Endodermal cell (in vitro differentiated cells): ENCODE measurements around the gene DPH5. TPM values are rescaled to one million over a fixed set of nuclear protein-coding genes. Genes with fewer than 3 reads are reported as not detected.

Experiments
- DNase-seq: peaks from one replicate; pipeline ENCODE4 v3.0.0-alpha.2; 2017
- H3K27ac ChIP-seq: 2 replicates; pipeline ENCODE4 v1.5.1; 2013; ENCODE audit warnings: mild to moderate bottlenecking, low read depth, low read length, moderate library complexity
- H3K27me3 ChIP-seq: 2 replicates; pipeline ENCODE4 v1.6.1; 2013; ENCODE audit warnings: mild to moderate bottlenecking, low read length, moderate library complexity; ENCODE audit not compliant: insufficient read depth, control insufficient read depth, poor library complexity, severe bottlenecking
- H3K36me3 ChIP-seq: 2 replicates; pipeline ENCODE4 v1.7.0; 2013; ENCODE audit warnings: mild to moderate bottlenecking, low read length, moderate library complexity; ENCODE audit not compliant: control insufficient read depth, insufficient read depth
- H3K4me1 ChIP-seq: one replicate; pipeline ENCODE4 v1.7.0; 2013; ENCODE audit warnings: low read length; ENCODE audit not compliant: control insufficient read depth, insufficient read depth
- H3K4me3 ChIP-seq: 2 replicates; pipeline ENCODE4 v1.5.1; 2013; ENCODE audit warnings: mild to moderate bottlenecking, low read length, moderate library complexity
- H3K9ac ChIP-seq: 2 replicates; pipeline ENCODE4 v1.6.1; 2013; ENCODE audit warnings: mild to moderate bottlenecking, low read length, moderate library complexity; ENCODE audit not compliant: poor library complexity, severe bottlenecking; ENCODE audit errors: extremely low read depth
- H3K9me3 ChIP-seq: 2 replicates; pipeline ENCODE4 v1.6.1; 2013; ENCODE audit warnings: mild to moderate bottlenecking, low read length, moderate library complexity; ENCODE audit not compliant: control insufficient read depth
- H3K27ac Mint-ChIP-seq: 2 replicates; pipeline ENCODE4 v1.8.0; 2020; ENCODE audit warnings: mixed read lengths
- H3K27me3 Mint-ChIP-seq: 2 replicates; pipeline ENCODE4 v1.8.0; 2021; ENCODE audit warnings: mild to moderate bottlenecking, mixed read lengths; ENCODE audit not compliant: insufficient read depth
- H3K36me3 Mint-ChIP-seq: 2 replicates; pipeline ENCODE4 v1.8.0; 2020; ENCODE audit warnings: low read depth, mixed read lengths
- H3K4me1 Mint-ChIP-seq: 2 replicates; pipeline ENCODE4 v1.8.0; 2020; ENCODE audit warnings: mixed read lengths
- H3K4me3 Mint-ChIP-seq: 2 replicates; pipeline ENCODE4 v1.8.0; 2020; ENCODE audit warnings: mild to moderate bottlenecking, moderate library complexity, mixed read lengths
- H3K9me3 Mint-ChIP-seq: 2 replicates; pipeline ENCODE4 v1.8.0; 2020; ENCODE audit warnings: mild to moderate bottlenecking, mixed read lengths
- WGBS, 2 experiments: methylation state at CpG; one replicate each; pipeline versions ENCODE4 v1.1.5 to v1.1.7; 2013; ENCODE audit warnings: missing lambda C conversion rate in 2 of 2, mixed read lengths in 1 of 2; ENCODE audit not compliant: insufficient coverage in 1 of 2, insufficient read length in 1 of 2; 5-methylcytosine and 5-hydroxymethylcytosine counted together
- total RNA-seq, 2 donors: library from RNA; stranded (reverse); fragmentation: NEBNext Ultra II Directional in 1 of 2; extraction: Animal tissue kit (Norgen Biotek cat#: 25700) in 1 of 2; gene quantifications; 2 replicates in 1 of 2; 3 replicates in 1 of 2; pipeline ENCODE4 v1.2.1, GENCODE V29; 2021
- TF ChIP-seq, protein P1 (sequence below): fragments of 200-600 bp; sonication (generic); conservative IDR thresholded peaks from 2 replicates; pipeline ENCODE4 v1.5.0; 2021; ENCODE audit warnings: antibody characterized with exemption, mild to moderate bottlenecking

Gene DPH5
- total RNA-seq, 2 donors from 2014 or later: 38.7 to 40.4 TPM

DNA sequence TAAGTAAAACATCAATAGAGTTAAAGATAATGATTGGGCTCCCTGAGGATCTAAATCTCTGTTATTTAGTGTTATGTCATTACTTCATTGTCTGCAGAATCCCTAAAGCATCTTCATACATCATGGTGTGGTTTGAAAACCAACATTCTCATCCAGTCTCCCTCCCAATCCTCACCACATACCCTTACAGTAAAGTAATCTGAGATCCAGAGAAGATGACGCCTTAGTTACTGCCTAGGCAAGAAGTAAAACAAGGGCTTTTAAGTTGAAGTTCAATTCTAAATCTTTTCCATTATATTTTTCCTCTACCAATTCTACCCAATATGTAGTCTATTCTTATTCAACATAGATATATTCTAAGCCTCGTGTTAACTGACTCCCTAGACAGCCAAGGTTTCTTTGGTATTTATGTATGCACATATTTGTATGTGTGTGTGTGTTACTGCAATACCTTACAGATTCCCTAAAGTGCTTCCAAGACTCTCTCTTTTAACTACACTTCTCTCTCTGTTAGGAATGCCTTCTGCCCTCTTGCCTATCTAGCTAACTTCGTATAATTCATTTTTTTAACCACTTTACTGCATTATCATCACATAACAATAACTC is 17.3 kb downstream of the DPH5 start:
- Histone ChIP-seq H3K27ac (no peak overlapping the region), H3K9ac (no peak overlapping the region), H3K4me1 (no peaks in the 10 kb centered on the region), H3K4me3 (no peak overlapping the region), H3K27me3 (no peaks in the 10 kb centered on the region), H3K9me3 (no peaks in the 10 kb centered on the region), H3K36me3 (peaks cover 25% of the 10 kb centered on the region)
- WGBS, 2 experiments: 85 to 100% methylated on average over 1 to 3 of the region's 3 CpGs
- DNase-seq: no peak
- Mint-ChIP-seq H3K27ac (no peak overlapping the region), H3K4me1 (no peaks in the 10 kb centered on the region), H3K4me3 (no peak overlapping the region), H3K27me3 (no peaks in the 10 kb centered on the region), H3K9me3 (no peaks in the 10 kb centered on the region), H3K36me3 (peaks cover 19% of the 10 kb centered on the region)
- TF ChIP-seq, protein P1, sequence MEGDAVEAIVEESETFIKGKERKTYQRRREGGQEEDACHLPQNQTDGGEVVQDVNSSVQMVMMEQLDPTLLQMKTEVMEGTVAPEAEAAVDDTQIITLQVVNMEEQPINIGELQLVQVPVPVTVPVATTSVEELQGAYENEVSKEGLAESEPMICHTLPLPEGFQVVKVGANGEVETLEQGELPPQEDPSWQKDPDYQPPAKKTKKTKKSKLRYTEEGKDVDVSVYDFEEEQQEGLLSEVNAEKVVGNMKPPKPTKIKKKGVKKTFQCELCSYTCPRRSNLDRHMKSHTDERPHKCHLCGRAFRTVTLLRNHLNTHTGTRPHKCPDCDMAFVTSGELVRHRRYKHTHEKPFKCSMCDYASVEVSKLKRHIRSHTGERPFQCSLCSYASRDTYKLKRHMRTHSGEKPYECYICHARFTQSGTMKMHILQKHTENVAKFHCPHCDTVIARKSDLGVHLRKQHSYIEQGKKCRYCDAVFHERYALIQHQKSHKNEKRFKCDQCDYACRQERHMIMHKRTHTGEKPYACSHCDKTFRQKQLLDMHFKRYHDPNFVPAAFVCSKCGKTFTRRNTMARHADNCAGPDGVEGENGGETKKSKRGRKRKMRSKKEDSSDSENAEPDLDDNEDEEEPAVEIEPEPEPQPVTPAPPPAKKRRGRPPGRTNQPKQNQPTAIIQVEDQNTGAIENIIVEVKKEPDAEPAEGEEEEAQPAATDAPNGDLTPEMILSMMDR: no peak

DNA sequence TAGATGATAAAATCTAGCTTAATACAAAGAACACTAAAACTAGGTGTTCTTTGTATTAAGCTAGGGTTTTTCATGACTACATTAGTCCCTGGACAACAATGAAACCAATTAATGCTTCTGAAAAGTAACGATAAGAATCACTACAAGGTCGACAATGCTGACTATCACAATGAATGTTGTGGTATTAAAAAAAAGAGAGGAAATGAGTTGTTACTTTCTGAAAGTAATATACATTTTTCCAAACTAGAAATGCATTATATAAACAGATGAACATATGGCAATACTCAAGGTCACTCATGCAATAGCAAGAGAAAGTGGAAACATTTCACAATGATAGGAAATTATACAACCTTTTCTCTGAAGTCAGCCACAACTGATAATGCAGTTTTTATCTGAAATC is 19.0 kb downstream of the DPH5 start:
- WGBS, 2 experiments: 100% methylated on average over 2 of the region's 2 CpGs; no CpG with 5 or more reads in 1 of the 2 experiments
- Histone ChIP-seq H3K27ac (no peak overlapping the region), H3K9me3 (no peaks in the 10 kb centered on the region), H3K36me3 (peaks cover 12% of the 10 kb centered on the region), H3K4me3 (no peak overlapping the region), H3K27me3 (no peaks in the 10 kb centered on the region), H3K4me1 (no peaks in the 10 kb centered on the region), H3K9ac (no peak overlapping the region)
- no peaks in the 10 kb centered on the region for H3K27me3 Mint-ChIP-seq
- peaks cover 9% of the 10 kb centered on the region for H3K36me3 Mint-ChIP-seq
- H3K27ac Mint-ChIP-seq: no peak overlapping the region
- no peak for DNase-seq
- H3K9me3 Mint-ChIP-seq: no peaks in the 10 kb centered on the region
- no peak overlapping the region for H3K4me3 Mint-ChIP-seq
- no peaks in the 10 kb centered on the region for H3K4me1 Mint-ChIP-seq
- TF ChIP-seq, protein P1: no peak

DNA sequence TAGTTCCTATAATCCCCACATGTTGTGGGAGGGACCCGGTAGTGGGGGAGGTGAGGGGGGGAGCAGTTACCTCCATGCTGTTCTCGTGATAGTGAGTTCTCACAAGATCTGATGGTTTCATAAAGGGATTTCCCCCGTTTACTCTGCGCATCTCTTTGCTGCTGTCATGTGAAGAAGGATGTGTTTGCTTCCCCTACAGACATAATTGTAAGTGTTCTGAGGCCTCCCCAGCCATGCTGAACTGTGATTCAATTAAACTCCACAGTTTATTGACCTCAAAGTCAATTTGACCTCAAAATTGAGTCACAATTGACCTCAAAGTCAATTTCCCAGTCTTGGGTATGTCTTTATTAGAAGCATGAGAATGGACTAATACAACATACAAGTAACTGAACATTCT is 19.7 kb downstream of the DPH5 start:
- no peaks in the 10 kb centered on the region for H3K9me3 Mint-ChIP-seq
- H3K4me1 ChIP-seq: no peaks in the 10 kb centered on the region
- H3K4me1 Mint-ChIP-seq: no peaks in the 10 kb centered on the region
- no peak overlapping the region for H3K9ac ChIP-seq
- no peak overlapping the region for H3K27ac ChIP-seq
- TF ChIP-seq, protein P1: no peak
- DNase-seq: no peak
- no peaks in the 10 kb centered on the region for H3K27me3 Mint-ChIP-seq
- 83 to 98% methylated on average over 3 to 4 of the region's 4 CpGs for WGBS, 2 experiments
- no peak overlapping the region for H3K4me3 ChIP-seq
- peaks cover 12% of the 10 kb centered on the region for H3K36me3 Mint-ChIP-seq
- no peaks in the 10 kb centered on the region for H3K27me3 ChIP-seq
- no peaks in the 10 kb centered on the region for H3K9me3 ChIP-seq
- H3K36me3 ChIP-seq: peaks cover 15% of the 10 kb centered on the region
- H3K27ac Mint-ChIP-seq: no peak overlapping the region
- H3K4me3 Mint-ChIP-seq: no peak overlapping the region
